GM04504 (cell line): ENCODE measurements around the gene ARFGEF3.

ENCODE experiments used
- DNase-seq: peaks from one replicate; pipeline ENCODE4 v3.0.0-alpha.2; 2012; ENCODE audit warnings: low read depth

Gene ARFGEF3

DNA sequence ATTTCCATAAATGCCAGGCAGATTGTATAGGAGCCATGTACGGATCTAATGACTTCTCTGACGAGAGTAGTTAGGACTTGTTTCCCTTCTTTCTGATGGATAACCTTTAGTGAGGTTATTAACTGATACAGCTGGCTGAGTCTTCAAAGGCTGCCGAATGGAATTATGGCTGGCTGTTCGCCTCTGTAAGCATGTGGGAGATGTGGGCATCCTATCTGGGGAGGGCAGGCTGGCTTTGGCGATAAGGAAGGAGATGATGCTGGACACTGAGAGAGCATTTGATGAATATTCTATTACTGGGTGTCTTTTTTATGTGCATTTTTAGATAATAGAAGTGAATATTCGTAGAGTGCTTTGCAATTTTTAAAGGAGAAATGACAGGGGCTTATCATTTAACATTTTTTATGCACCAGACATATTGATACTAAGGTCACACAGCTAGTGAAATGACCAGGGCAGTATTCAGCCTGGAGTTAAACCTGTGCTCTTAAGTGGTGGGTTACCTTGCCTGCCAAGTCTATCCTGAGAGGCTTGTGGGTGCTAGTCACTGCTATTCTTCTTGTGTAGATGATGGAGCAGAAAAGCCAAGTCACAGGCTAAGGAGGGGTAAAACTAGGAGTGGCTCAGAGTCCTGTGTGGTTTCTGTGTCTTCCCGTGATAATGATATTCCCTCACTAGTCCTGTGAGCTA is 53.5 kb downstream of the ARFGEF3 start:
- no peak for DNase-seq

DNA sequence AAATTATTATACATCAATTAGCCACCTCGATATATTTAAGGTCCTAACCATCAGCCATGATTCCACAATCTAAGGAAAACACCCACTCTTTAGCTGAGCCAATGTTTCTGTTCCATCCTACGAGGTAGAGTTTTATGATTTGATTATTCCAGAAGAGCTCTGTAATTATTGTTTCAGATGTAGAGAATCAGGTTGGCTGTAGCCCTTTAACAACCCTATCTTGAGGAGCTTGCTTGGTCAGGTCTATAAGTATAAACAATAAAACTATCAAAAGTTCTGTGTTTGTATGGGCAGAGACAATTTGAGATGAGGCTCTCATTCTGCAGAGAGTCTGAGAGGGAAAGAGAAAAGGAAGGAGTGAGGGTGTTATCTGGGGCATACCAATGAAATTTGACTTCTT is 56.7 kb downstream of the ARFGEF3 start, which contains the start of gene PBOV1:
TSS of gene PBOV1 (minus strand) at position 43 of the 400 bp plus-strand sequence. CDS start 96 bp downstream, outside the sequence.
- DNase-seq = no peak

DNA sequence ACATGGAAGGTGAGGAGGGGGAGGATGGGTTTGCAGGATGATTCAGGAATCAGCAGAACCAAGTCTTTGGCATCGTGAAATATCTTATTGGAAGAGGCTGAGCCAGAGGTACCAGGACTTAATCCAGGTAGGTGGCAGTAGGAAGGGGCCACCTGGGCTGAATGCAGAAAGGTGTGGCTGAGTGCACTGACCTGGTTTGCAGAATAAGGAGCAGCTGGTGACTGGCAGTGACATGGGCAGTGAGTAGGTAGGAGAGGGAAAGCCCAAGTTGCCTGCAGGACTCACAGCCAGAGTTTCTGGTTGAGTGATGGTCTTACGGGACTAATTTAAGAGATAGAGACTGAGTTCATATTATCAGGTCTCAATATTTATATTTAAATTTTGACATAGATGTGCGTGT is 57.7 kb downstream of the ARFGEF3 start:
- no peak for DNase-seq

DNA sequence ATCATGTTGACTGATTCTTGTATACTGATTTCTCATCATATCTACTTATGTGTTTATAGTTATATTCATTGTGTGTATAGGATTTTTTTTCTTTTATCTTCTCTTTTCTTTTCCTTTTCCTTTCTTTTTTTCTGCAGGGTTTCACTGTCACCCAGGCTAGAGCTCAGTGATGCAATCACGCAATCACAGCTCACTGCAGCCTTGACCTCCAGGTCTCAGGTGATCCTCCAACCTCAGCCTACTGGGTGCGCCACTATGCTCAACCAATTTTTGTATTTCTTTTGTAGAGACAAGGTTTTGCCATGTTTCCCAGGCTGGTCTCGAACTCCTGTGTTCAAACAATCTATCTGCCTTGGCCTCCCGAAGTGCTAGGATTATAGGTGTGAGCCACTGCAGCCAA is 58.2 kb downstream of the ARFGEF3 start:
- no peak for DNase-seq

DNA sequence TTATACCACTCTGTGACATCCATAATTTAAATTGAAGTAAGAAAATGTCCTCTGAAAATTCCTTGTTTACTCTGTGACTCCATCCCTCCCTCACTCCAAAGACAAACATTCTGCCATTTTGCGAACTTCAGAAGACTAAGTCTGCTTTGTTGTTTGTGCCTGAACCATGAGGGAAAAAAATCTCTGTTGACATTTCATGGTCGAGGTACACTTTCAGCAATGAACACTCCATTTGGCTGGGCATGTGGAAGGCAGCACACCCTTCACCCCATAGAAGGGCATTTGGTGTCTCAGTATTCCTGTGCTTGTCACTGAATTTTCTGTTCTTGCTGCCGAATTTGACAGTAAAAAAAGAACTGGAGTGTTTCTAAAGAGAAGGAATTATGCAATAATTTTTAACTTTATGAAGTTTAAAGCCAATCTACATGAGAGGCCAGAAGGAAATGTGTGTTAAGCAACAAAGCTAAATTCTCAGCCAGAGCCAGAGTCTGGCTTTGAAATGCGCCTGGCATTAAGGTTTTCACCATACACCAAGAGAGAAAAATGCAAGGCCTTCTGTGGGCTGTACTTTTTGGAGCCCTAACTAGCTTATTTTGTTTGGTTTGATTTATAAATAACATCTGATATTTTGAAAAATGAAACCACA is 61.3 kb downstream of the ARFGEF3 start:
- peak; percentile 2 for DNase-seq

DNA sequence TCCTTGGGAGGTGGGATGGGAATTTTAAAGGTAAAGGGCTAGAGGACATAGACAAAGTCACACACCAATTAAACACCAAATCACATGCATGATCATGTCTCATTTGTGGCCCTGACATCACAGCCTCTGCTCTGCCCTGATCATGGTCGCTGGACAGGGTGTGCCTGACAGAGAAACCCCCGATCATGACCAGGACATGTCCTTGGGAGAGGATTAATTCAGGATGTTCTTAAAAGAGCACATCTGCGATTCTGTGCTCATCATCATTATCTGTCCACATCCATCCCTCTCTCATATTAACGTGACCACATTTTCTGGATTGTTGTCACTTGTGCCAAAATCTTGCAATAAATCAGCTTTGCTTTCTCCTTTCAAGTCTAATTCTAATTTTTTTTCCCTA is 64.2 kb downstream of the ARFGEF3 start:
- DNase-seq = peak; percentile 1

DNA sequence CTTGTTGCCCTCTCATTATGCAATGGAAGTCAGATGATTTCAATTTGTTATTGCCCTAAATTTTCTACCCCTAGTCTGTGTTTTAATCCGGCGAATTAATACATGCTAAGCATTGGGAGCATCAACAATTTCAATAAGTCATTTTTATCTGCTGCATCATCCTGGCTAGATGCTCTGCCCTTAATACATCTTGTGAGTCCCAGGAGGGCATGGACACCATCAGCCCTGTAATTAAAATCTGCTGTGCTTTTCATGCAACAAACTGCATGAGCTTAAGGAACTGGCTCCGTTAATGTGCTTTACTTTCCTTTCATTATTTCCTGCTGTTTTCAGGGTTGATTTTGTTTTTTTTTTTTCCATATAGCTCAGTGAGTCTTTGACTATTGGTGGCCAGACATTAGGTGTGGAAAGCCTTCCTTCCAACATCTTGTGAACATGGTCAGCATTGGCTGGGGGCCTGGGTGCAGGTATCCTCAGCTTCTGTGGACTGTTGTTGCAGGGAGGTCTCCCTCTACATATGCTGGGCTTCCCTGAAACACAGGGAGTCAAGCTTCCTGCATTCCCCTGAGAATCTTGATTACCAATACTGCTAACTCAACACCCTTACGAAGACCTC is 65.1 kb downstream of the ARFGEF3 start:
- peak; percentile 18 for DNase-seq

DNA sequence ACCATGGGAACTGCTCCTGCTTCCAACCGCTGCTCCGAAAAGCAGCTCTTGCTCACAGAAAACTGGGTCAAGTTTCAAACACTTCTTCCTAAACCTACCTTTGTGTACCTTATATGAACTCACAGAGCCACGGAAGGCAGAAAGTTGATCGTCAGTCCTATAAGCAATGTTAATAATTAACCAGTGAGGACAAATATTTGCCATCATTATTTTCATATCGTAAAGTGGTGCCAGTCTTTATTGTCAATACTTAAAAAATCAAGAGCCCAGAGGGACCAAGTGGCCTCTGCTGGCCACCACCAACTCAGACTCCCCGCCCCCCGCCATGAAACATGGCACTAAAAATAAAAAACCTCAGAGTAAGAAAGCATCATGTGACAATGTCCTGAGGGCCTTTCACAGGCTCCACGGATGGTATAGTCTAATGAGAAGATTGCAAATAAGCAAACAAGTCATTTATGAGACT is 65.6 kb downstream of the ARFGEF3 start:
- no peak for DNase-seq

DNA sequence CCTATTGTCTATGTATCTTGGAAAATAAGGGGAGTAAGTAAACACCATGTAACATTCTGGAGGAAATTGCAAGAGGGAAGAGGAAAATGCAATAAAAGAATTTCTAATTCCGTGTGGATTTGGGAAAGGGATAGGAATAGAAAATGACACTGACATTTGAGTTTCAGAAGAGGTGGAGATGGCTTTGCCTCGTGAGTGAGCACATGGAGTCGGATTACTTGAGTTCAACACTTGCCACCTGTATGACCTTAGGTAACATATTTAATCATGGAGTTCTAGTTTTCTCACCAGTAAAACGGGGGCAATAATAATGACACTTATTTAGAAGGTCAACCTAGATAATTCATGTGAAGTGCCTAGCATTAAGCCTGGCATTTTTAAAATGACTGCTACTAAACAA is 67.3 kb downstream of the ARFGEF3 start:
- no peak for DNase-seq

DNA sequence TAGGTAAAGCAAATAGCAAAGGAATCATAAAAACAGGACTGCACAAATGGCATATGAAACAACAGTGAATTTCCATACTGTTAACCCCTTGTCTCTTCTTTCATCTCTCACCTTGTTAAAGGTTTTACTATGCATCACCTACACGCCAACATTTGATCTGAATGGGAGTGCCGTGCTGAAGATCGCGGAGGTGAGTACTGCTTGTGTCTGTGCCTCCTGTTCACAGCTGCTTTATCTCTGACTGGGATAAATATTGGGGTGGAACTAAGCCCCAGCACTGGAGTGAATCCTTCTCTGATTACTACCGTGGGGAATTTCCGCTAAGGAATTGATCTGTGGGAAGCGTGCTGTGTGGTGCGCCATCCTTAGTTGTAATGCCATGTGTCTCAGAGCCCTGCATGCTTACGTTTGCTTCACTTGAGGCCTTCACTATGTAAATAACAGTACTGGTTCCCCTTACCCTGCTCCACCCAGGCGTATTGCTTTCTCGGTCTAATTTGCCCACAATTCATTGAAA is 68.0 kb downstream of the ARFGEF3 start:
- DNase-seq = no peak

DNA sequence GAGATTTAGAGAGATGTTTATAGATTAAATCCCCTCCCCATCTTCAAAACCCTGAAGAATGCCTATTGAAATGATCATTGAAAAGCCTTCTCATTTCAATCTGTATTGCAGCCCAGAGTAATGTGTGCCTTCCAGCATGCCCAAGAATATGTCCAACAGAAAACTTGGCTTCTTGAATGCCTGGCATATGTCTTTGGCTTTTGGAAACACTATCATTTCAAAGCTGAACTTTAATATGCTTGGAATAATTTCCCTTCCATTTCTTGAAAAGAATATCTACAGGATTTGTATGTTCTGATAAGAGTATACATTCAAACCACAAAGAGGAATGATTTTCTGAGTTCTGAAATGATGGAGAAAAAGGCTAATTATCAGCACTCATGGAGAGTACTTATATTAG is 68.5 kb downstream of the ARFGEF3 start:
- no peak for DNase-seq

DNA sequence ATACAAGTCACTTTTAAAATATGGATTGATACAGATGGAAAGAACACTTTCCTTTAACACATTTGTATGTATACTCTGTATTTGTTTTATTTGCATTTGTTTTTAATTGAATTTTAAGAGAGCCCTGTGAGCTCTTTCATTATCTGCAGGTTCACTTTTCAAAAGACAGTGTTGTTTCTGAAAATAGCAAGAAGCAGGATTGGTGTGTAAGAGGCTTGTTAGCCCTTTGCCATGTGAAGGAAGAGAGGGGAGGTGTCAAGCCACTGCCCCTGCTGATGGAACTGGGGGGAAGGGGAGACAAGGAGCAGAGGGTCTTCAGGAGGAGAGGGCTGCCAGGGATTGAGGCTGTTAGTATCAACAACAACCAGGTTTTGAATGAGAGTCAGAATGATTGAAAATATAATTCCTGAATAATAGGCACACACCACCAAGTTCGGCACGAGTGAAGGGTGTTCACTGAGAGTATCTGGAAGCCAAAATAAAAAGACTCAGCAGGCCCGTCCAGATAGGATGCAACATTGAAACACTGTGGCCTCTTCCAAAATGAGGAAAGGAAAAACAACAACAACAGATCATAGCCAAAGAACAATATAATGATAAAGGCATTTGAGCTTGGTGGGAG is 69.1 kb downstream of the ARFGEF3 start:
- DNase-seq = no peak

DNA sequence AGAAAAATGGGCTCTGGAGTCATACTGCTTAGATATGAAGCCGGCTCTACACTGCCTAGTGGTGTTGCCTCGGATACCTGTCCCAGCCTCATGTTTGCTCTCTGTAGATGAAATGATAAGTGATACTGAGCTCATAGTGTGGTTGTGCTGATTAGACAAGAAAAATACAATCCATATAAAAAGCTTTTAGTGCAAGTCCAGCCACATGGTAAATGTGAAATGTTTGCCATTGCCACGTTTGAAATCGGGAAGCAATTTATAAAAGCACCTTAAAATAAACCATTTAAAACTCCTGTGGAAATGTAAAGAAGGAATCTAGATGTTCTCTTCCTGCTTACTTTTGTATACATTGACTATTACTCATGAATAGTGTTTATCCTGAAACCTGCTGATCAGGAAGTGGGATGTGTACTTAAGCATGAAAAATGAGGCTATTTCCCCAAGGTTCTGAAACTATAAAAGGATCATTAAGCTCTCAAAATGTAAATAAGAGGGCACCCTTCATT is 69.7 kb downstream of the ARFGEF3 start:
- DNase-seq = no peak

DNA sequence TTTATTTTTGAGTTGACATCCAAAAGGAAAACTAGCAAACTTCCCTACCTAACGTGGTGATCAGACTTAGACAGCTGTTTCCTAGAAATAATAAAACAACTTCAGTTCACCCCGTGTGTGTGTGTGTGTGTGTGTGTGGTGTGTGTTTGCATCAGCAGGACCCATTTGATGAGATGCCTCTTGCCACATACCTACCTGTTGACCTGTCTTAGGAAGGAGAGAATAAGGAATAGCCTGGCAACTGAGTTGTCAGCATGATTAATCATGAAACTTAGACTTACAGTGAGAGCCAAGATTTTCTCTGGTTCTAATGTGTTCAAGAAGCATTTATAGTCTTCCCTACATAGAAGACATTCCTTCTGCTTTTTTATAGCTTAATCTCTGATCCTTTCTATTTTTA is 72.6 kb downstream of the ARFGEF3 start:
- DNase-seq = no peak

DNA sequence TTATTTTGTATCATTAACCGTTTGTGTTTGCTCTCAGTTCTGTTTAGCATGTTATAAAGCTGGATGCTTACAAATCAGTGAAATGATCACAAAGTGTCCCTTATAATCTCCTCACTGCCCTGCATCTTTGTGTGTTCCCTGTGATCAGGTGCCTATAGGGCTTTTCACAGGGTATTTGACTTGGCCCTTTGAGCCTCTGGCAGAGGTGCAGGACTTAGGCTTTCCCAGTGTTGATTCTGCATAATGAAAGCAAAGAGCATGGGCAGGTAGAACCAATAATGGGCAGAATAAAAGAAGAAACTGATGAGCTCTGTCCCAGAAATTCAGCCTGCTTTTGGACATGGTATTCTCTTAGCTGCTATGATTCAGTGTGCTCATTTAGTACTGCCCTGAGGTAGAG is 73.5 kb downstream of the ARFGEF3 start:
- no peak for DNase-seq

DNA sequence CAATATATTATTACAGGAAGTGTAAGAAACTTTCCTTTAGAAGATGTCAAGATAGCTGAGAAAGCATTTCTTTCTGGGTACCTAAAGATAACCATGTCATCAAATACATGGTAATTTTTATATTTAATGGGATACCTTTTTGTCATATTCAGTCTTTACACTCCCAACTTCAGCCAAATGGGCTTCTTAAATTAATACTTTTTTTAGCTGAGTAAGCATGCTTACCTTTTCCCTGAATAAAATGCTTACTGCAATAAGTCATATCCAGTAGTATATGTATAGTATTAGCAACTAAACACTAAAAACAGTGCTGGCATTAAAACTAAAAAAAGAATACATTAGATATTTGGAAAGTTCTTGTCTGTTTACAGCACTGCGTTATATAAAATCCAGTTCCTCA is 74.0 kb downstream of the ARFGEF3 start:
- no peak for DNase-seq

DNA sequence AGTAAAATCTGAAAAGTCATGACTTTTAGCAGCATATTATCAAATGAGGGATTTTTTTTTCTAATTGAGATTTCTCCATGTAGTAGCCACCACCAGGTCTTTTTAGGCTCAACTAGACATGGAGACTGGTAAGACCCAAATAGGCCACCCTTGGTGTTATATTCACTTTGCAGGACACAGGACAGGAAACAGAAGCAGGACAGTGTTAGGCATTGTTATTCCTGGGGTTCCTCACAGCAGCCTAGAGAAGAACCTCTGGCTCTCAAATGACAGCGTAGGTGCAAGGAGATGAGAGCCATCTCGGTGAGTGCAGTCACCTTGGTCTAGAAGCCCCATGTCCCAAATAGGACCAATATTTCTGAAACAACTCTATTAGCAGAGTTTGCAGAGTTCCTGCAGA is 75.7 kb downstream of the ARFGEF3 start:
- DNase-seq = no peak

DNA sequence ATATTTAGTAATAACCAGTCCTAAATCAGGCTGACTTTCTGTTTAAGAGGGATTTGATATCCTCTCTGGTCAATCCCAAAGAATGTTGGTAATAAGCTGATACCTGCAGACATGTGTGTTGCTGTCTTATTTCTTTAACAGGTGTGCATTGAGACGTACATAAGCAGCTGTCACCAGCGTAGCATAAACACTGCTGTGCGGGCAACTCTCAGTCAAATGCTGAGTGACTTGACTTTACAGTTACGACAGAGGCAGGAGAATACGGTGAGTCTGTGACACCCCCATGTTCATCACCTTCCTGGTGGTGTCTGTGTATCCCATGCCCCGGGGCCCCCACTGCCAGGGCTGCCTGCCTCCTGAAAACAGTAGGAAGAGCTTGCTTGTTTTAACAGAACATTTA is 76.6 kb downstream of the ARFGEF3 start:
- DNase-seq = no peak

DNA sequence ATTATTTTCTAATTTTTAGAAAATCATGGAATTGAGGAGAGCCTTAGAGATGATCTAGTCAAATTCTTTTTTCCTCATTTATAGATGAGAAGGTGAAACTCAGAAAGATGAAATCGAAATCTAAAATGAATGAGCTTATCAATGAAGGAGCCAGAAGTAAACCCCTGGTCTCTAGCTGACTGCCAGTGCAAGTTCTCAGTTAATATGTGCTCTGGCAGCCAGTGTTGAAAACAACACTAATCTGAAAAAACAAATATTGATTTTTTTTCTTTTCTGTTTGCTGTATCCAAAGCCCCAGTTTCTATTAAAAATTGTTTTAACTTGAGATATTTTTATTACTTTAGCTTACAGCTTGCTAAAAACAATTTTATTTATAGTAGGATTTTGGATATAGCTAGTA is 78.0 kb downstream of the ARFGEF3 start:
- no peak for DNase-seq

DNA sequence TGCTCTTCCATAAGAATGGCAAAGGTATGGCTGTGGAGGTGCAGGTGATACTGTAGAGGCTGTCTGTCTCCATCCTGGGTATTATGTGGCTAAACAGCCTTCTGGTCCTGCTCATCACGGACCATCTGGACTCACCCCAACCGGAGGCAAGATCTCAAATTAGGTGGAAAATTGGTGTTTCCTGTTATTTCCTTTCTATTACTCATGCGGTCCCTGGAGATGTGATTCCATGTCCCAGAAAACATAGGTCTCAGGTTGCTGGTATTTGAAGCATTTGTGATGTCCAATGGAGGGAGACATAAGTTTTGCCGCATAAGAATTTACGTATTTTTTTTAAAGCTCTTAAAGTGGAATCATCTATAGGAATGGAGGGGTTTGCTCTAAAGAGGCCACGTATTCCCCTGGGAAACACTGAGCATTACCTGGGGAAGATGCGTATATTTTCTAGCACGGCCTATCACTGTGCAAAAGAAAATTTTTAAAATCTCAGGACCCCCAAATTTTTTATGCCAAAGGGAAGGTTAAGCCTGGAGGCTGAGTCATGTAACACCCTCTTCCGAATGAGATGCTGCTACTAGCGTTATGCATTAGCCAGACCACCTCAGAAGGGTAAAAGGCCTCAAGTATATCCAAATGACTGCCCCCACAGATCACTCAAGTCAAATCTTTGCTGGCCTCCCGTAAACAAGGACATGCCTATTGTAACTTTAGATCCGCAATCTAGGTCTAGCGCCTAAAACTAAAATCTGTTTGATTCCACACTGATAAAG is 78.9 kb downstream of the ARFGEF3 start:
- no peak for DNase-seq

DNA sequence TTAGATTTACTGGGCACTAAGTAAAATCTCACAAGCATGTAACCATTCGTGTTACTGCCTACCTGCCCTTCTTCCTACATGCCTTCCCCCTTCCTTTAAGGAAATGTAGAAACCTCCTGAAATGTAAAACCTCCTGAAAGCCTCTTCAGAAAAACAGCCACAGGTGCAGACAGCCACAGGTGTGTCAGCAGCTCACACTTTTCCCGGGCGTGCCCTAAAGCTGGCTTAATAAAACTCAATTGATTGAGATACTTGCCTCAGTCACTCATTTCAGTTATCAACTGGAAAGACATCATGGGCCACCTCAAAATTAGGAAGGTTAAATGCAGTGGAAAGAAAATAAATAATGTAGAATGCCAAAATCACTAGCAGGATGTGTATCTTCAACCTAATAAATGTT is 79.6 kb downstream of the ARFGEF3 start:
- no peak for DNase-seq

DNA sequence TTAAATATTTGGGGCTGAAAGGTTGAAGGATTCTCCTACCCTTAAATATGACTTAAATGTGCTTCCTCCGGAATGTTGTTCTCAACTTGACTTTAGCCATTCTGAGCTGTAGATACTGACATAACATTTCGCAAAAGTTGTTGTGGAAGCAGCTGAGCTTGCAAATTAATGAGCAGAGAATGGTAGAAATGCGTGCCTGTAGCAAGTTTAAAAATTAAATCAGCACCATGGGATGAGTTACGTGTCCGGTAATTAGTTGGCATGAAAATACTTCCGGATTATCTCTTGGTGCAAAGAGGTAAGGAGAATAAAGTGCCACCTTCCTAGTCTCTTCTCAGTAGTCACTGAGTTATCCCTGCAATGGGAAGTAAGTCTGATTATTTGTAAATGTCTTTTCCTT is 80.2 kb downstream of the ARFGEF3 start:
- no peak for DNase-seq
